ENCODE data around the gene CCDC141.
"Not testable (repeated sequence)": the region's sequence is repeated elsewhere in the genome, so short reads cannot be mapped to it uniquely, and the experiment has no call there.

Gene CCDC141

GRCh38 chr2:179036353-179036905, 13.5 kb downstream of the CCDC141 start:
- DNase-seq, result no peak

GRCh38 chr2:179031731-179032408, 18.1 kb downstream of the CCDC141 start:
- DNase-seq, result no peak

- DNase-seq, result no peak
Observed at GRCh38 chr2:179024445-179024844, 25.5 kb downstream of the CCDC141 start.

GRCh38 chr2:179022685-179023084, 27.3 kb downstream of the CCDC141 start:
- DNase-seq, result no peak

GRCh38 chr2:179021258-179021657, 28.7 kb downstream of the CCDC141 start:
- DNase-seq, result no peak

GRCh38 chr2:179020156-179020750, 29.7 kb downstream of the CCDC141 start:
- no peak for DNase-seq

- DNase-seq, result no peak
Observed at GRCh38 chr2:179019260-179019659, 30.7 kb downstream of the CCDC141 start.

- DNase-seq, result no peak
Observed at GRCh38 chr2:179017773-179018357, 32.1 kb downstream of the CCDC141 start.

- DNase-seq, result not testable (repeated sequence)
Observed at GRCh38 chr2:179014189-179014588, 35.7 kb downstream of the CCDC141 start.

- DNase-seq, result no peak
Observed at GRCh38 chr2:179005976-179006375, 44.0 kb downstream of the CCDC141 start.

- no peak for DNase-seq
Observed at GRCh38 chr2:178999476-178999875, 50.5 kb downstream of the CCDC141 start.

- no peak for DNase-seq
Observed at GRCh38 chr2:178998539-178998938, 51.4 kb downstream of the CCDC141 start.

- no peak for DNase-seq
Observed at GRCh38 chr2:178997477-178997876, 52.5 kb downstream of the CCDC141 start.

GRCh38 chr2:178997067-178997466, 52.9 kb downstream of the CCDC141 start:
- no peak for DNase-seq

- no peak for DNase-seq
Observed at GRCh38 chr2:178994264-178994663, 55.7 kb downstream of the CCDC141 start.

GRCh38 chr2:178993788-178994187, 56.1 kb downstream of the CCDC141 start:
- no peak for DNase-seq

GRCh38 chr2:178992719-178993118, 57.2 kb downstream of the CCDC141 start:
- not testable (repeated sequence) for DNase-seq

- DNase-seq, result no peak
Observed at GRCh38 chr2:178990533-178991241, 59.2 kb downstream of the CCDC141 start.

- not testable (repeated sequence) for DNase-seq
Observed at GRCh38 chr2:178989424-178989823, 60.5 kb downstream of the CCDC141 start.

GRCh38 chr2:178982652-178983051, 67.3 kb downstream of the CCDC141 start:
- DNase-seq, result not testable (repeated sequence)

- DNase-seq, result no peak
Observed at GRCh38 chr2:178980815-178981214, 69.1 kb downstream of the CCDC141 start.

GRCh38 chr2:178978667-178979066, 71.3 kb downstream of the CCDC141 start:
- no peak for DNase-seq

- no peak for DNase-seq
Observed at GRCh38 chr2:178976351-178976750, 73.6 kb downstream of the CCDC141 start.

Data from C1 segment of cervical spinal cord (tissue), 14 donors.